ENCODE results near the gene FAM181B.

Gene FAM181B

DNA sequence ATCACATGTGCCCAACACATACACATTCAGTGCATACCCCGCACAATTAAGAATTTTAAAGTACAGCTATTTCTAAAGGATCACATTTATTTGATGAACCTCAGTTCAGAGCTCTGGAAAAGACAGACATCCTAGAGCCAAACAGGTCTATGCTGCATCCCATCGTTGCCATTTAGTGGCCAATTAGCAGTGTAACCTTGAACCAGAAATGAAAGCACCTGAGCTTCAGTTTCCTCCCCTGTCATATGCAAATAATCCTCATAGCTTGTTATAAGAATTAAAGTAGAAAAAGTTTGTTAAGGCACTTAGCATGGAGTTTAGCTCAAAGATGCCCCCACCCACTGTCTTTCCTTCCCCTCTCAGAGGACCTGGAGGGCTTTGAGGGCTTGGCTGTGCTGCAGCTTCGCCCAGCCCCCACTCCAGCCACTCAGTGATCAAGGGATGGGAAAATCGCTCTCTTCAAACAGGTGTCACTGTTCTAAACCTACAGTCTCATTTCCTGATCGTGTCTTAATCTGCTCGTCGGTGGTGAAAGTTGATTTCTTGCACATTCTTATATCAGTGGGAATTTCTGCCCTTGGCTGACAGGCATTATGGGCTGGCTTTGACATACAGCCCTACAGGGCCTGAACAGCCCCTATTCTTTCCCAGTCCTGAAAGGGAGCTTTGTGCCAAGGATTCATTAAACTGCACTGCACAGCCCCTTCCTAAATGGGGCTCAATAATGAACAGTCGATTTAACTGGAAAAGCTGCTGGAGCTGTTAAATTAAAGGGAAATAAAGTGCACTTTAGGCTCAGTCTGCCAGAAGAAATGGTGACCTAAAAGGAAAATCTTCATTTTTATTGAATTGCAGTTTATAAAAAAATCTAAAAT, 23.3 kb upstream of the FAM181B start:
- DNase-seq (ENCODE audit: low read depth), result no peak
- no peak overlapping the region for H3K4me3 ChIP-seq (ENCODE audit: low read length)
- TF ChIP-seq, protein P1, sequence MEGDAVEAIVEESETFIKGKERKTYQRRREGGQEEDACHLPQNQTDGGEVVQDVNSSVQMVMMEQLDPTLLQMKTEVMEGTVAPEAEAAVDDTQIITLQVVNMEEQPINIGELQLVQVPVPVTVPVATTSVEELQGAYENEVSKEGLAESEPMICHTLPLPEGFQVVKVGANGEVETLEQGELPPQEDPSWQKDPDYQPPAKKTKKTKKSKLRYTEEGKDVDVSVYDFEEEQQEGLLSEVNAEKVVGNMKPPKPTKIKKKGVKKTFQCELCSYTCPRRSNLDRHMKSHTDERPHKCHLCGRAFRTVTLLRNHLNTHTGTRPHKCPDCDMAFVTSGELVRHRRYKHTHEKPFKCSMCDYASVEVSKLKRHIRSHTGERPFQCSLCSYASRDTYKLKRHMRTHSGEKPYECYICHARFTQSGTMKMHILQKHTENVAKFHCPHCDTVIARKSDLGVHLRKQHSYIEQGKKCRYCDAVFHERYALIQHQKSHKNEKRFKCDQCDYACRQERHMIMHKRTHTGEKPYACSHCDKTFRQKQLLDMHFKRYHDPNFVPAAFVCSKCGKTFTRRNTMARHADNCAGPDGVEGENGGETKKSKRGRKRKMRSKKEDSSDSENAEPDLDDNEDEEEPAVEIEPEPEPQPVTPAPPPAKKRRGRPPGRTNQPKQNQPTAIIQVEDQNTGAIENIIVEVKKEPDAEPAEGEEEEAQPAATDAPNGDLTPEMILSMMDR (conservative IDR thresholded peaks at IDR 0.05; ENCODE audit: low read length), result no peak

DNA sequence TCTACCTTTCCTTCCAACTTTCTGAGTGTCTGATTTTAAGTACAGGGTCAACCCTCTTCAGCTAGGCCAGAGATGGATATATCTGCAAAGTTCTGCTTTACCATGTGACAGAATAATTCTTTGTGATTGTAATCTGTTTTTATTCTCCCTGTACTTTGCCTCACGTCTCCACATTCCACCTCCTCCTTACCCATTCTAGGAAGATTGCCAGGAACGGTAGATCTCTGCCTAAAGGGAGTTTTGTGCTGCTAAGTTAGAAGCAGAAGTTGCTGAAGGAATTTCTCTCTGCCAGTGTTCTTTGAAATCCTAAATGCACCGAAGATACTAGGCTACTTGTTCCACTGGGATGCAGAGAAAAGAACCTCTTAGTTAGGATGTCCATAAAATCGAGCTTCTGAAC, 20.7 kb upstream of the FAM181B start:
- no peak overlapping the region for H3K4me3 ChIP-seq (ENCODE audit: low read length)
- DNase-seq (ENCODE audit: low read depth), result no peak
- TF ChIP-seq, protein P1 (conservative IDR thresholded peaks at IDR 0.05; ENCODE audit: low read length), result no peak

DNA sequence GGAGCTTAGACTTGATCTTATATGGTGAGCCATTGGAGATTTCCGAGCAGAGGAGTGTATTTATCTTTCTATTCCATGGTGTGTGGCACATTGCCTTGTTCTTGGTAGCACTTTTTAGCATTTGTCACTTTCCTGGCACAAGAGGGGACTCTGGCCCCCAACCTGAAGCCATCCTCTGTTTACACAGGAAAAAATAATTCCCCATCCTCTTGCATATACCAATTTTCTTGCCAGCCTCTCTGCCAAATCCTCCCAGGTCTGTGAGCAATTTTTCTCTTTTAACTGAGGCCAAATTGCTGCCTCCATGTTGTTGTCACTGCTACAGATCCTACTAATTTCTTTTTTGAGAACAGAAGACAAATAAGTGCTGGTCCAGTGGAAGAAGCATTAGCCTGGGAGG, 20.3 kb upstream of the FAM181B start:
- H3K4me3 ChIP-seq (ENCODE audit: low read length), result no peak overlapping the region

DNA sequence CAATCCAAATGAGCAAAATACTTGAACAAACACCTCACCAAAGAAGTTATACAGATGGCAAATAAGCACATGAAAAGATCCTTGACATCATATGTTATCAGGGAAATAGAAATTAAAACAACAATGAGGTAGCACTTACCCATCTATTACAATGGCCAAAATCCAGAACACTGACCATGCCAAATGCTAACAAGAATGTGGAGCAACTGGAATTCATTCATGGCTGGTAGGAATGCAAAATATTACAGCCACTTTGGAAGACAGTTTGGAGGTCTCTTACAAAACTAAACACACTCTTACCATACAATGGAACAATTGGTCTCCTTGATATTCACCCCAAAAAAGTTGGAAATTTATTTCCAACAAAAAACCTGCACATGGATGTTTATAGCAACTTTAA, 19.1 kb upstream of the FAM181B start:
- TF ChIP-seq, protein P1 (conservative IDR thresholded peaks at IDR 0.05; ENCODE audit: low read length), result no peak
- DNase-seq (ENCODE audit: low read depth), result peak; percentile 6
- no peak overlapping the region for H3K4me3 ChIP-seq (ENCODE audit: low read length)

More for the DNA sequence above, 20.3 kb upstream of the FAM181B start:
- DNase-seq (ENCODE audit: low read depth), result no peak
- TF ChIP-seq, protein P1 (conservative IDR thresholded peaks at IDR 0.05; ENCODE audit: low read length), result no peak

DNA sequence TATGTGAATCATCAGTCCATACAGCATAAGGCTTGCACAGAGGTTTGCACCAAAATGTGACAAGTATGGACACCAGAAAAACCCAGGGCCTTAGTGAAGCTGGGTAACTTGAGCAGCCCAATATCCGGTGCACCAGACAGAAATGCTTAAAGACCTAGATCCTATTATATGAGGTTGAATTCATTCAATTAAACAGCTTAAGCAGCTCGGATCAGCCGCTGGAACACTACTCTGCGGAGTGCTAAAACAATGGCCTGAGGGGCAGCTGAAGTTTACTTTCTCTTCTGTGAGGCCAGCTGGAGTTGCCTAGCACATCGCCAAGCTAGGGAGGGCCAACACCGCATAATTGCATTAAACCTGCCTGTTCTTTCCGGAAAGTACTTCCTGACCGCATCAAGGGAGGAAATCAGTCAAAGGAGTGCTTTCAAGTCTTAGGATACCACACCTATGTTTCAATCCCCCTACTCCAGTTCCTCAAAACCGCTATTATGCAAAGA, 17.0 kb upstream of the FAM181B start:
- TF ChIP-seq, protein P1 (conservative IDR thresholded peaks at IDR 0.05; ENCODE audit: low read length), result no peak
- no peak for DNase-seq (ENCODE audit: low read depth)
- H3K4me3 ChIP-seq (ENCODE audit: low read length), result no peak overlapping the region

DNA sequence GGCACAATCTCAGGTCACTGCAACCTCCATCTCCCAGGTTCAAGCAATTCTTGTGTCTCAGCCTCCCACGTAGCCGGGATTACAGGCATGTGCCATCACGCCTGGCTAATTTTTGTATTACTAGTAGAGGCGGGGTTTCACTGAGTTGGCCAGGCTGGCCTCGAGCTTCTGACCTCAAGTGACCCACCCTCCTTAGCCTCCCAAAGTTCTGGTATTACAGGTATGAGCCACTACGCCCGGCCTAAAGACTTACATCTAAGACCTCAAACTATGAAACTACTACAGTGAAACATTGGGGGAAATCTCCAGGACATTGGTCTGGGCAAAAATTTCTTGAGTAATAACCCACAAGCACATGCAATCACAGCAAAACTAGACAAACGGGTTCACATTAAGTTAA, 13.8 kb upstream of the FAM181B start:
- no peak overlapping the region for H3K4me3 ChIP-seq (ENCODE audit: low read length)
- TF ChIP-seq, protein P1 (conservative IDR thresholded peaks at IDR 0.05; ENCODE audit: low read length), result no peak
- DNase-seq (ENCODE audit: low read depth), result no peak

DNA sequence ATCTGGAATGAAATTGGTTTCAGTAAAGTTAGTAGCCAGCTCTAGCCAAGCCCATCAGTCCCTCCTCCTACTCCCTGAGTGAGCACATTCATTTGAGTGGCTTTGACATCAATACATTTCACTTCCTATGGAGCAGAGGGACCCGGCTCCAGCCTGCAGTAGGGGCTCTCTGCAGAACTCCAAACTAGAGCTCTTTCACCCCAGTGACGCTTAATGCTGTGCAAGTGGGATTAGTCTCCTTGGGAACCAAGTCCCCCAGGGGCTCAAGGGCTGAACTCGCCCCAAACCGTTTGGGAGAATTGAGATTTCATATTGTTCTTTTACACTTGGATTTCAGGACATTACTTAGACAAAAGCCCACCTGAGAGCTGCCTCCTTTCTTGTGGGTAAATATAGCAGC, 4.4 kb upstream of the FAM181B start:
- H3K4me3 ChIP-seq (ENCODE audit: low read length), result no peak overlapping the region
- DNase-seq (ENCODE audit: low read depth), result no peak
- TF ChIP-seq, protein P1 (conservative IDR thresholded peaks at IDR 0.05; ENCODE audit: low read length), result no peak
